ENCODE measurements around the gene GPR39. TPM values are rescaled to one million over a fixed set of nuclear protein-coding genes. Genes with fewer than 3 reads are reported as not detected.

The GPR39 gene
- total RNA-seq, 1 experiment from 2014 or later: 9.0 TPM

DNA sequence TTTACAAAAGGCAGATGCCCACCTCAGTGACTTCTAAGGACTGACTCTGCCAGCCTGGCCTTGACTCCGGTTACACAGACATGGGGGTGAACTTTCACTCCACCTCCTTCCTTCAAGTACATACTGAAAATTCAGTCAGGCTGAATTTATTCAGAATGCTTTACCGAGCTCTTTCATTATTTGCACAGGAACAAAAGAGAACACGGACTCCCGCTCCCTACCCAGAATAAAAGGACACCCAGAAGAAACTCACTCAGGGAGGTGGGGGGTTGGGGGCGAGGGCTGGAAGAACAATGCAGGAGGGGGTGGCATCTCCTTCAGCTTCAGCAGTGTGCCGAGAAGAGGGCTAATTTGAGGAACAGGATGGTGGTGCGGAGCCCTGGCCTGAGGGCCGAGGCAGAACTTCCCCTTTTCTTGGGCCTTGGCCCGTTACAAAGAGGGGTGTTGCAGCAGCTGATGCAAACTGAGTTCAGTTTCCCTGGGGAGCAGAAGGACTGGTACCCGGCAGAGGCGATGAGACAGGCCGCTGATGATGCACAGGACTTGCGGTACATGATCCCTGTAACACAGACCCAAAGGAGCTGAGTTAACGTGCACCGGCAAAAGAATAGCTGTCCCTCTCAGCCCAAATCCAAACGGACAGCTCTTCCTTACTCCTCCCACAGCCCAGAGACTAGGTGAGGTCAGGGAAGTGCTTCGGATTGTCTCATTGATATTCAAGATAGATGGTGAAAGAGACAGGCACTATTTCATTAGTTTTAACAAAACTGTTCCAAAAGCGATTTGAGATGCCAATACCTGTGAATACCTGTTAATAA is 229.3 kb downstream of the GPR39 start:
- in situ Hi-C loops (cut with HindIII; ENCODE audit: low pct_unique_long_range_greater_than_20kb, low sequenced_read_pairs): no loop called here
- H3K27me3 ChIP-seq (ENCODE audit: control insufficient read depth, insufficient read depth, low read length): no peaks in the 10 kb centered on the region
- CTCF ChIA-PET: interaction anchor here (0.6 kb wide), 1 partner anchor 24 kb away, joined by 4 read pairs; the partner anchor contains the start of gene LYPD1
- no TSS peak for BruUV-seq (replicated peaks)
- ATAC-seq: no peak
- H3K4me3 ChIP-seq (ENCODE audit: low read depth in 2 of 2, low read length in 2 of 2): no peak overlapping the region
- H3K4me1 ChIP-seq (ENCODE audit: control insufficient read depth, insufficient read depth, low read length): no peaks in the 10 kb centered on the region
- POLR2A ChIA-PET: no interaction called here
- TF ChIP-seq, protein P1, sequence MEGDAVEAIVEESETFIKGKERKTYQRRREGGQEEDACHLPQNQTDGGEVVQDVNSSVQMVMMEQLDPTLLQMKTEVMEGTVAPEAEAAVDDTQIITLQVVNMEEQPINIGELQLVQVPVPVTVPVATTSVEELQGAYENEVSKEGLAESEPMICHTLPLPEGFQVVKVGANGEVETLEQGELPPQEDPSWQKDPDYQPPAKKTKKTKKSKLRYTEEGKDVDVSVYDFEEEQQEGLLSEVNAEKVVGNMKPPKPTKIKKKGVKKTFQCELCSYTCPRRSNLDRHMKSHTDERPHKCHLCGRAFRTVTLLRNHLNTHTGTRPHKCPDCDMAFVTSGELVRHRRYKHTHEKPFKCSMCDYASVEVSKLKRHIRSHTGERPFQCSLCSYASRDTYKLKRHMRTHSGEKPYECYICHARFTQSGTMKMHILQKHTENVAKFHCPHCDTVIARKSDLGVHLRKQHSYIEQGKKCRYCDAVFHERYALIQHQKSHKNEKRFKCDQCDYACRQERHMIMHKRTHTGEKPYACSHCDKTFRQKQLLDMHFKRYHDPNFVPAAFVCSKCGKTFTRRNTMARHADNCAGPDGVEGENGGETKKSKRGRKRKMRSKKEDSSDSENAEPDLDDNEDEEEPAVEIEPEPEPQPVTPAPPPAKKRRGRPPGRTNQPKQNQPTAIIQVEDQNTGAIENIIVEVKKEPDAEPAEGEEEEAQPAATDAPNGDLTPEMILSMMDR (IDR thresholded peaks at IDR 0.05): no peak
- TF ChIP-seq SIN3A (IDR thresholded peaks at IDR 0.05; ENCODE audit: borderline replicate concordance, insufficient read depth, low read depth, low read length) (no peak), TCF7L2 (IDR thresholded peaks at IDR 0.05; ENCODE audit: low read depth, low read length) (no peak)
- TF ChIP-seq, protein P2, sequence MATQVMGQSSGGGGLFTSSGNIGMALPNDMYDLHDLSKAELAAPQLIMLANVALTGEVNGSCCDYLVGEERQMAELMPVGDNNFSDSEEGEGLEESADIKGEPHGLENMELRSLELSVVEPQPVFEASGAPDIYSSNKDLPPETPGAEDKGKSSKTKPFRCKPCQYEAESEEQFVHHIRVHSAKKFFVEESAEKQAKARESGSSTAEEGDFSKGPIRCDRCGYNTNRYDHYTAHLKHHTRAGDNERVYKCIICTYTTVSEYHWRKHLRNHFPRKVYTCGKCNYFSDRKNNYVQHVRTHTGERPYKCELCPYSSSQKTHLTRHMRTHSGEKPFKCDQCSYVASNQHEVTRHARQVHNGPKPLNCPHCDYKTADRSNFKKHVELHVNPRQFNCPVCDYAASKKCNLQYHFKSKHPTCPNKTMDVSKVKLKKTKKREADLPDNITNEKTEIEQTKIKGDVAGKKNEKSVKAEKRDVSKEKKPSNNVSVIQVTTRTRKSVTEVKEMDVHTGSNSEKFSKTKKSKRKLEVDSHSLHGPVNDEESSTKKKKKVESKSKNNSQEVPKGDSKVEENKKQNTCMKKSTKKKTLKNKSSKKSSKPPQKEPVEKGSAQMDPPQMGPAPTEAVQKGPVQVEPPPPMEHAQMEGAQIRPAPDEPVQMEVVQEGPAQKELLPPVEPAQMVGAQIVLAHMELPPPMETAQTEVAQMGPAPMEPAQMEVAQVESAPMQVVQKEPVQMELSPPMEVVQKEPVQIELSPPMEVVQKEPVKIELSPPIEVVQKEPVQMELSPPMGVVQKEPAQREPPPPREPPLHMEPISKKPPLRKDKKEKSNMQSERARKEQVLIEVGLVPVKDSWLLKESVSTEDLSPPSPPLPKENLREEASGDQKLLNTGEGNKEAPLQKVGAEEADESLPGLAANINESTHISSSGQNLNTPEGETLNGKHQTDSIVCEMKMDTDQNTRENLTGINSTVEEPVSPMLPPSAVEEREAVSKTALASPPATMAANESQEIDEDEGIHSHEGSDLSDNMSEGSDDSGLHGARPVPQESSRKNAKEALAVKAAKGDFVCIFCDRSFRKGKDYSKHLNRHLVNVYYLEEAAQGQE (IDR thresholded peaks at IDR 0.05; ENCODE audit: insufficient read depth in 1 of 2, low read depth in 2 of 2, low read length in 1 of 2): no peak
- no peak overlapping the region for H3K27ac ChIP-seq (ENCODE audit: low read length)
- intact Hi-C loops (cut with micrococcal nuclease; ENCODE audit: unreplicated experiment): no loop called here
- H3K9me3 ChIP-seq (ENCODE audit: control insufficient read depth, insufficient read depth, low read depth, low read length): no peaks in the 10 kb centered on the region
- no peak for DNase-seq (ENCODE audit: low read depth, low spot score)
- no peaks in the 10 kb centered on the region for H3K36me3 ChIP-seq (ENCODE audit: control insufficient read depth, insufficient read depth, low read length)

DNA sequence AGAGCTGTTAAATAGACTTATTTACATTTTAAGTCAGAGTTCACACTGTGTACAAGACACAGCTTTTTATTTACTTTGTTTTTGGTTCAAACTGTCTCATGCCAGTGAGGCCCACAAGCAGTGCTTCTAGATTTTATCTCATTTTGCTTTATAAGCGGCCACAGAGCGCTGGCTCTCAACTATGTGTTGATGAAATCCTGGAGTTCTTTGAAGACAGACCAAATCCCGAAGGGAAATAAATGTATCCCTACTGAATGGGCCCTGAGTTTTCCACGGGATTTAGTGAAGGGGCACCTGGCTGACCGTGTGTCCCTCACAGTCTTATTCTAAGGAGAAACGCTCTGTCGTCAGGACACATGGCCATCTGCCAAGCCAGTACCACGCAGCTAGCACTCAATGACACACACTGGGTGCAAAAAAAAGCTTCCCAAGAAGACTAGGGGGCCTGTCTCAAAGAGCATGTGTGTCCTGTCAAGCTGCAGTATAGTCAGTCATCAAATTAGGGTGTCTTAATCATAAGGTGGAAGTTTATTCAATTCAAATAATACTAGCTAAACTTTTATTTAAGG is 230.0 kb downstream of the GPR39 start:
- Histone ChIP-seq H3K36me3 (ENCODE audit: control insufficient read depth, insufficient read depth, low read length) (no peaks in the 10 kb centered on the region), H3K9me3 (ENCODE audit: control insufficient read depth, insufficient read depth, low read depth, low read length) (no peaks in the 10 kb centered on the region), H3K27me3 (ENCODE audit: control insufficient read depth, insufficient read depth, low read length) (no peaks in the 10 kb centered on the region), H3K4me1 (ENCODE audit: control insufficient read depth, insufficient read depth, low read length) (no peaks in the 10 kb centered on the region), H3K4me3 (ENCODE audit: low read depth in 2 of 2, low read length in 2 of 2) (no peak overlapping the region), H3K27ac (ENCODE audit: low read length) (no peak overlapping the region)
- ChIA-PET CTCF (interaction anchor here (0.6 kb wide), 1 partner anchor 23 kb away, joined by 4 read pairs; the partner anchor contains the start of gene LYPD1), POLR2A (no interaction called here)
- intact Hi-C loops (cut with micrococcal nuclease; ENCODE audit: unreplicated experiment): no loop called here
- TF ChIP-seq, protein P2 (IDR thresholded peaks at IDR 0.05; ENCODE audit: insufficient read depth in 1 of 2, low read depth in 2 of 2, low read length in 1 of 2): no peak
- TF ChIP-seq POLR2AphosphoS5 (IDR thresholded peaks at IDR 0.05; ENCODE audit: low read depth, low read length) (no peak), SIN3A (IDR thresholded peaks at IDR 0.05; ENCODE audit: borderline replicate concordance, insufficient read depth, low read depth, low read length) (no peak), TCF7L2 (IDR thresholded peaks at IDR 0.05; ENCODE audit: low read depth, low read length) (no peak)
- TF ChIP-seq, protein P1 (IDR thresholded peaks at IDR 0.05): no peak
- no peak for ATAC-seq
- BruUV-seq (replicated peaks): no TSS peak
- in situ Hi-C loops (cut with HindIII; ENCODE audit: low pct_unique_long_range_greater_than_20kb, low sequenced_read_pairs): no loop called here
- no peak for DNase-seq (ENCODE audit: low read depth, low spot score)

All from Panc1 (cell line).